Activated CD8-positive, alpha-beta memory T cell treated with anti-CD3 and anti-CD28 coated beads, Interleukin-2, amount 50 U/mL, for 1 hour (primary cell): ENCODE measurements around the gene ARHGEF7.

Source experiments
- DNase-seq: peaks from one replicate; pipeline ENCODE4 v3.0.0-alpha.2; 2020; ENCODE audit errors: extremely low read depth

Gene ARHGEF7

DNA sequence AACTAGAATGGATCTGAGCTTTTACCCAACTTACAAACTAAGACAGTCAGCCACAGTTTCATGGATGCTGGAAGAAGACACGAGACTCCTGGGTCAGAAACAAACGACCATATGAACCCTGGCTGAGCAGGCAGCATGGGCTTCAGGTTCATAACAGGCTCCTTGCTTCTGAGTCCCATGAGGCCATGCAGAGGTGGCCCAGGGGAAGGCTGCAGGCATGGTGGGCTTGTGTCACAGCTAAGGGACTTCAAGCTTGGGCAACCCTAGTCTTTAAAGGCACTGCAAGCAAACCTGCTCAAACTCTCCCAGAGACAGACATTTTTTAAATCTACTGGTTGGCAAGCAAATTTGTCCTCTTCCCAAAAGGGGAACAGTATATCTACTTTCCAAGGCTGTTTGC is 5.1 kb upstream of the ARHGEF7 start:
- no peak for DNase-seq

DNA sequence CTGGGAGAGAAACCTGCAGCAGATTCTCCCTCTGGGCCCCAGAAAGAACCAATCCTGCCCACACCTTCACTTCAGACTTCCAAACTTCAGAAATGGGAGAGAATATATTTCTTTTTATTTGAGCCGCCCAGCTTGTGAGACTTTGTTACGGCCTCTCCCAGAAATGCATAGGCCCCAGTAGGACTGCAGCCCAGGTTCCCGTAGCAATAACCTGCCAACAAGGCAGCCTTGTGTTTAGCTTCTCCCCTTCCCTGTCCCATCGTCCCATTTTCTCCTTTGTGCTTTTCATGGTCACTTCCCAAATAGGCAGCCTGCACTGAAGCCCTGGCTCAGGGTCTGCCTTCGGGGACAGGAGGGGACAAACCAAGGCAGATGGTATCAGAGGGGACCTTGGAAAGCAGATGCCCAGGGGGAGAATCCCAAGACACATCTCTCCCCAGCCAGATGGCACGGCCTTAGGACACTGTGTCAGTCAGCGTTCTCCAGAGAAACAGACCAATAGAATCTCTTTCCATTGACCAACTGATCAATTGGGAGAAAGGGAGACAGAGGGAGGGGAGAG is 3.7 kb upstream of the ARHGEF7 start:
- no peak for DNase-seq

- no peak for DNase-seq
Measured at GRCh38 chr13:111112196-111112595, 2.9 kb upstream of the ARHGEF7 start.

DNA sequence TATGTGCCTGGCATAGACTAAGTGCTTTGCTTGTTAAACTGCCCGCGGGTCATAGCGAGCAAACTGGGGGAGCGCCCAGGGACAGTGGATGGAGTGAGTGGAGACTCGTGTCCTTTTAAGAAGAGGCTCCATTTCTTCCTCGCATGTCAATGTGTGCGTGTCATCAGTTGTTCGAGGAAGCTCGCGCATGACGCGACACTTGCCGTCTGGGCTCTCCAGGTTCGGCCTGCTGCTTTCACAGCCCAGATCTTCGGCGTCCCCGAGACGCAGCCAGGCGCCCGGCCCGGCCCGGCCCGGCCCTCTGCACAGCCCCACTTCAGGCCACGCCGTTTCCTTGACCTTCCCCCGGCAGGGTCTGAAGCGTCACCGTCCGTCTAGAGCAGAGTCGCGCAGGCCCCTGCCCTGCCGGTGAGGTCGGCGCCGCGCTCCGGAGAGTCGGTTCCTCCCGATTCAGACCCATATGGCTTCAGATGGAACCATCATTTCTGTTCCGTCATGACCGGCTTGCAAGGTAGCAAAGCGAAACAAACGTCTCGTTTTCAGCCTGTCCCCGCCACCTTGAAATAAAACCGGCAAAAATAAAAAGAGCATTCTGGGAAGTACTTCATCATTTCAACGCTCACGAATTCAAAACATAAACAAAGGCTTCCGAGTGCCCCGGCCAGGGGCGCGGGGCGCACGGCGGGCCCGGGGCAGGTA is 599 bp upstream of the ARHGEF7 start:
- no peak for DNase-seq

GRCh38 chr13:111115965-111116521 is 933 bp downstream of the ARHGEF7 start:
- DNase-seq = no peak

DNA sequence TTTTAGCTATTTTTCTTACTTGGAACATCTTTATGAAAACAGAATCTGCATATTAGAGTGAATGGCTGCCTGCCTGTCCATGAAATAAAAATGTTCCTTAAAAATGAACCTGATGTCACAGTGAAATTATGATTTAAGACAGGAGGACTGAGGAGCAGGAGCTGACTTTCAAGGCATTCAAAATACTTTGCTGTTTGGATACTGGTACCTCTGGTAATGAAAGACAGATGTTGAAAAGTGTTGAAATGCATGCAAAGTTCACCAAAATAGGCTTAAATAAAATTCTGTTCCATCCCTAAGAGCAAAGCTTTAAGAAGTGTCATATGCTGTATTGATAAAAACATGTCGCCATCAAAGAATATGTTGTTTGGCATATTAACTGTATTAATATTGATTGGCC is 1.7 kb downstream of the ARHGEF7 start:
- no peak for DNase-seq

DNA sequence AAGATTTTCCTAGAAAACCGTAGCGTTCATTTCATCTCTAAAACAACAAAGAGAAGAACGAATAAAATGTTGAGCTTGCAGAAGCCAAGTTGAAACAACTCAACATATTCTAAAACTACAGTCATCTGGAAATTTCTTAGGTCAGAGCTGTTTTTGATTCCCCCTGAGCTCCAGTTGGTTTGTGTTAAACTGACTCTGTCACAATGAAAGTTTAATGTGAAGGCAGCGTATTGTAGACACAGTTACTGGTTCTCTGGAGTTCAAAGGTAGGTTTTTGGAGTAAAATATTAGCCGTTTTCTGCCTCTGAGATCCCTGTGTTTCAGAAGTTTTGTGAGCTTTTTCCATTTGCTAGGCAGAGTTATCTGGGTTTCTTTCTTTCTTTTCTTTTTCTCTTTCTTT is 2.2 kb downstream of the ARHGEF7 start:
- DNase-seq = no peak

DNA sequence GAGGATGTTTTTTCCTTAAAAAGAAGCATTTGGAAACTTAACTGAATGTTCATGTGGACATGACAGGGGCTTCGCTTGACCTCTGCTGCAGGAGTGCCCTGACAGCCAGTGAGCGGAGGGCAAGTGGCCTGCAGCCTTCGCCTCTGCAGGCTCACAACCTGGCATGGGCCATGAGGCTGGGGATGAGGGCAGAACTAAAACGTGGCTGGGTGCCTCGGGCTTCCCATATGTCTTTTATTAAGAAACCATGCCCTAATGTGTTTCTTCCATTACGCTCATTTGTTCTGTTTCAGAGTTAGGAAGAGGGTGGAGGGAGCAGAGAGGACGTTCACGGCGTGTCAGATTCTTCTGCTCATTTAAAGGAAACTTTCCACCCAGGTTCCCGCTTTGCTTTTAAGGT is 2.9 kb downstream of the ARHGEF7 start:
- DNase-seq = no peak

DNA sequence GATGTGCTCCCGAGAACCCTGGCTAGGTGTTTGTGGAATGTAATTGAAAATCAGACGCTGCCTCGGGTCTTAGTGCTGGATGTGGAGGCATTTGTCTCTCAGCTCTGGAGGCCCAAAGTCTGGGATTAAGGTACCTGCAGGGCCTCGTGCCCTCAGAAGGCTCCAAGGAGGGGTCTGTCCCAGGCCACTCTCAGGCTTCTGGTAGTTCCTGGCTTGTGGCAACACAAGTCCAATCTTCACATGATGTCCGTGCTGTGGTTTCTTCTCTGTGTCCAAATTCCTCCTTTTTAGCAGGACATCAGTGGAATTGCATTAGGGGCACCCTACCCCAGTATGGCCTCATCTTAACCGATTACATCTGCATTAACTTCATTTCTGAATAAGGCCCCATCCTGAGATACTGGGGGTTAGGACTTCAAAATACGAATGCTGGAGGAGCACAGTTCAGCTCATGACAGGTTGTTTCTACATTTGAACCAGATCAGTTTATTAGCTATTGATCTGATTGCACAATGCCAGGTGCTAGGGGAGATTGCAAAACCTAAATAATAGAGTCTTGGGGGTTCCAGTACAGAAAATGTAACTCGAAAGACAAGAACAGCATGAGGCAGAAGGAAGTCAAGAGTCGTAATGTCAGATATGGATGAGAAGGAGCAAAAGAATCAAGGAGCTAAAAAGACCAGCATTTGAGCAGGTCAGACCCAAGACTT is 3.9 kb downstream of the ARHGEF7 start:
- DNase-seq = no peak

DNA sequence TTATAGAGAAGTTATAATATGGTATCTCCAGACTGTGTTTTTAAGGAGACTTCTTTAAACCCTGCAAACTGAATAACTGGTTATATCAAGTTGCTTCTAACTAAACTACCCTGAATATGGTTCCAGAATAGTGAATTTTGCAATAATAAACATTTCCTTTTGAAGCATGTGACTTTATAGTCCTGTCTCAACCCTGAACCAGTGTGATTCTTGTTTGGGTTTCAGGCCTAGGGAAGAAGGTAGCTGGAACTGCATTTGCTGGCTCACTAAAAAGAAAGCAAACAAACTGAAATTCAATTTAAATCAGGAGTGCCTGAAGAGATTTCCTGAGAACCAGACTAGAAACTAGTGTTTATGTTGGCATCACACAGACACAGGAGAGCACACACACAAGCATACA is 4.9 kb downstream of the ARHGEF7 start:
- no peak for DNase-seq

- DNase-seq = no peak
Measured at GRCh38 chr13:111120422-111120821, 5.3 kb downstream of the ARHGEF7 start.

- DNase-seq = no peak
Measured at GRCh38 chr13:111120913-111121312, 5.8 kb downstream of the ARHGEF7 start.

DNA sequence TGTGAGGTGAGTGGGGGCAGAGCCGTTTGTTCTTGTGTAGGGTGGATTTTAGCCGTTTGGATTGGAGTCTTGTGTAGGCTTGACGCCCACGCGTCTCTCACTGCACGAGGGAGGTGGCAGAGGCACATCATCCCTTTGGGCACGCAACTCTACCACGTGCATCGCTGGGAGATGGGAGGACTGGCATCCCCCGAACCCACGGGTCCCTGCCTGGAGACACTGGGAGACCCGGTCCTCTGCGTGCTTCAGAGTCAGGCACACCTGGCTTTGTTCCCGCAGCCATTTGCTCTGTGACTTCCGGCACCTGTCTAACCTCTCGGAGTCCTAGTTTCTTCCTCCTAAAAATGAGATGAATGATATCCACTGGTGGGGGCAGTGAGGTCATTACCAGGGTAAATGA is 6.4 kb downstream of the ARHGEF7 start:
- no peak for DNase-seq

DNA sequence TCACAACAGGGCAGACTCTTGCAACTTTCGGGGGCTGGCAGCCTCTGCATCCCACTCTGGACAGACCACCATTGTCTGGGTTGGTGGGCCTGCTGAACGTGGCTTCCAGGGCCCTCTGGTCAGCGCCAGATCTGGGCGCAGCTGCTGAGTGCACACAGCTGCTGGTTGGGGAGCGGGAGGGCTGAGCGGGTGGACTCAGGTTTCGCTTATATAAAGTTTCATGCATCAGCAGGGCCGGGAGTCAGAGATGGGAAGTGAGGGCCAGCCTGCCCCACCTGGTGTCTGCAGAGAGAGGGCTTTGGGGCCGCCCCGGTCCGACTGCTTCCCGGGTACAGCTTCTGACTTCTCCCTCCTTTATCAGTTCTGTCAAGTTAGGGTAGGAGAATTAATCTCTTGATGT is 6.9 kb downstream of the ARHGEF7 start:
- DNase-seq = no peak

GRCh38 chr13:111122631-111123030 is 7.5 kb downstream of the ARHGEF7 start:
- no peak for DNase-seq

DNA sequence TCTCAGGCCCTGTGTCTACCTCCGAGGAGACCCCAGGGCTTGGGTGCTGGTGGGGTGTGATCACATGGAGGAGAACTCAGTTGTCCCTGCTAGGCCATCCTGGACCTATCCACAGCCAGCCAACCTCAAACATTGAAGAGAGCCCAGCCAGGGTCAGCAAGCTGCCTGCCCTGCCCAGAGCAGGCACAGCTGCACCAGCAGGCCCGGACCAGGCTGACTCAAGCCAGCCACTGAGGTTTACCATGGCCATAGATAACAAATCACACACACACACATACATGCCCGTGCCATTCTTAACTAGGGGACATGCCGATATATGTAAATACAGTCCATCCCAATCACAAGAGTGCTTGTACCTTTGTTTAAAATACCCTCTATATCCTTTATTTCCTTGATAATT is 8.1 kb downstream of the ARHGEF7 start:
- no peak for DNase-seq

DNA sequence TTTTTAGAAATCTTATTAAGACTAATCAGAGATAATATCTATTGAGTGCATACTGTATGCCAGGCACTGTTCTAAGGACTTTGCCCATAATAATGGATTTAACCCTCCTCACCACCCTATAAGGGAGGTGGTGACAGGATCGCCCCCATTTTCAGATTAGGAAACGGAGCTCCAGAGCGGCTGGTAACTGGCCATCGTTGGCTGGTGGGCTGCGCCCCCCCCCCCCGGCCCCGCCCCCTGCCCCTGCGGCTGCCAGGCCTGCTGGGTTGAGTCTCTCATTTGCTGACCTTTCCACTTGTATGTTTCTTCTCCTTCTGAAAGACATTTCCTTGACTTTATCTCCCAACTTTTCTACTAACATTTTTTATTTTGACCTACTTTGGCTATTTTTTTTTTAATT is 8.5 kb downstream of the ARHGEF7 start:
- DNase-seq = no peak

GRCh38 chr13:111126509-111126908 is 11.4 kb downstream of the ARHGEF7 start:
- no peak for DNase-seq

GRCh38 chr13:111129465-111130115 is 14.5 kb downstream of the ARHGEF7 start:
- no peak for DNase-seq

DNA sequence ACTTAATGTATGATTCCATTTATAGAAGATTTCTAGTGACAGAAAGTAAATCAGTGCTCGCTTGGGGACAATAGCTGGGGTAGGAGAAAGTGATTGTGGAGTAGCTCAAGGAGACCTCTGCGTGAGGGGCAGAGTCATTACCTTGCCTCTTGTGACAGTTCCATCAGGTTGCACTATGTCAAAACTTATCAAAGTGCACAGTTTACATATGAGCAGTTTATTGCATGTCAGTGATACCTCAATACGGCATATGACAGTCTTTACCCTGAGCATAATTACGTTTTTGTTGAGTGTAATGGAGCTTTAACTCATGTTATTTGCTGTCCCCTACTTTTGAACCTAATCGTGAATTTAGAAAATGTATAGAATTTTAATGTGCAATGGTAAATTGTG is 15.0 kb downstream of the ARHGEF7 start:
- DNase-seq = no peak

DNA sequence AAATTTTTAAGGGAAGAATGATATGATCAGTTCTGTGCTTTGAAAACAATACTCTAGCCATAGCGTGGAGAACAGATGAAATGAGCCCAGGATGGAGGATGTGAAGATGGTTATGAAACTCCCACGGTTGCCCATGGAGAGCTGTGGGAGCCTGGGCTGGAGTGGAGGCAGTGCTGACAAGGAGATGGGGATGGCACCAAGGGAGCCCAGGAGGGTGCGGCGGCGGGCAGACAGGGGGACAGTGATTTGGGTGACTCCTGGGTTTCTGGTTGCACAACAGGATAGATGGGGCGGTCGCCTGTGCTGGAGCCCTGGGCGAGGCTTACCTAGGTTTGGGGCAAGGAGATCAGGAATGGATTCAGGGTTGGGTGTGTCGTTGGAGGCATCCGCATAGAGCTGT is 15.9 kb downstream of the ARHGEF7 start:
- no peak for DNase-seq

- no peak for DNase-seq
Measured at GRCh38 chr13:111131611-111132010, 16.5 kb downstream of the ARHGEF7 start.

GRCh38 chr13:111132948-111133347 is 17.8 kb downstream of the ARHGEF7 start:
- no peak for DNase-seq
